Gastroesophageal sphincter (tissue), 4 donors: ENCODE data around the gene USP15. TPM values are rescaled to one million over a fixed set of nuclear protein-coding genes. Genes with fewer than 3 reads are reported as not detected.

Source experiments
- ATAC-seq: fragments of 150-250 bp; one replicate; pipeline ENCODE4 v1.9.1; 2016; ENCODE audit warnings: mild to moderate bottlenecking, moderate library complexity
- H3K27ac ChIP-seq, 4 donors: fragments of 200-600 bp; sonication (generic) in 3 of 4; 1 replicate in 3 of 4; 2 replicates in 1 of 4; pipeline ENCODE4 v1.5.1; 2016 to 2019
- H3K27me3 ChIP-seq: fragments of 200-600 bp; sonication (generic); one replicate; pipeline ENCODE4 v1.5.1; 2019
- H3K36me3 ChIP-seq, 2 donors: fragments of 200-600 bp; sonication (generic); one replicate each; pipeline ENCODE4 v1.5.1; 2019; ENCODE audit warnings: control low read depth in 1 of 2
- H3K4me1 ChIP-seq, 3 donors: fragments of 200-600 bp; sonication (generic); 1 replicate in 2 of 3; 2 replicates in 1 of 3; pipeline ENCODE4 v1.5.1; 2016 to 2019; ENCODE audit warnings: control low read depth in 2 of 3
- H3K4me3 ChIP-seq, 2 donors: fragments of 200-600 bp; sonication (generic); one replicate each; pipeline ENCODE4 v1.5.1; 2019; ENCODE audit warnings: mild to moderate bottlenecking in 1 of 2, moderate library complexity in 1 of 2
- H3K9me3 ChIP-seq, 3 donors: fragments of 200-600 bp; sonication (generic); one replicate each; pipeline ENCODE4 v1.5.1; 2017 to 2019; ENCODE audit warnings: control low read depth in 2 of 3
- EP300 ChIP-seq: sonication (generic); formaldehyde crosslinking; IDR thresholded peaks from one replicate; pipeline ENCODE4 v1.6.1; 2017; ENCODE audit warnings: antibody characterized with exemption, mild to moderate bottlenecking
- POLR2A ChIP-seq, 2 donors: fragments of 450-650 bp; IDR thresholded peaks; one replicate each; pipeline ENCODE4 v1.6.1; 2017; ENCODE audit warnings: antibody characterized with exemption in 2 of 2, mild to moderate bottlenecking in 2 of 2, moderate library complexity in 1 of 2
- POLR2AphosphoS5 ChIP-seq: sonication (generic); formaldehyde crosslinking; IDR thresholded peaks from one replicate; pipeline ENCODE4 v1.6.1; 2017; ENCODE audit warnings: antibody characterized with exemption
- WGBS, 2 donors: methylation state at CpG; one replicate each; pipeline ENCODE4 v1.1.5; 2018; ENCODE audit warnings: low coverage in 1 of 2; 5-methylcytosine and 5-hydroxymethylcytosine counted together
- total RNA-seq, 4 donors: library from RNA; depleted of rRNA; stranded (reverse); fragments of >200 nt; gene quantifications; one replicate each; pipeline ENCODE4 v1.1.0, GENCODE V29; 2016
- TF ChIP-seq, protein P1 (sequence below), 4 experiments: fragments of 200-600 bp in 2 of 4; fragments of 450-650 bp in 2 of 4; sonication (generic) in 1 of 4; IDR thresholded peaks; one replicate each; pipeline ENCODE4 v1.5.1; 2017 to 2019; ENCODE audit warnings: antibody characterized with exemption in 4 of 4, mild to moderate bottlenecking in 2 of 4, moderate library complexity in 2 of 4

USP15 gene
- total RNA-seq, 4 donors from 2014 or later: 33.6 to 84.8 (median 70.0) TPM

DNA sequence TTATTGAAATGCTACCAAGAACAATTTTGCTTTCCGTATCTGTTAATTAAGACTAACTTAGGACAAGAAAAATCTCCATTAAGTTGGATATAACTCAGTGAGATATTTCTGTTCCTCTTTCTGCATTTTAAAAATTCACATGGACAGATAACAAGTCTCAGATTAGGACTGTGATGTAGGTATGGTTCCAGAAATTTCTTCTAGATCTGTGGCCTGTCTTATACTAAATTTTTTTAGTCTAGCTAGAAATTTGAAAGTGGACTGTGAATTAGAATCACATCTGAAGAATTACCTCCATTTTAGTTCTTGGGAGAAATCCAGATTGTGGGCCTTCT is 41.6 kb downstream of the USP15 start:
- Histone ChIP-seq H3K27ac (no peak overlapping the region), H3K36me3 (peaks cover 0 to 60% of the 10 kb centered on the region in 2 donors), H3K4me1 (peaks cover 0 to 22% (median 0%) of the 10 kb centered on the region in 3 donors), H3K27me3 (no peaks in the 10 kb centered on the region), H3K9me3 (peaks cover 0 to 14% (median 0%) of the 10 kb centered on the region in 3 donors), H3K4me3 (no peak overlapping the region)
- no peak for ATAC-seq
- 65 to 92% methylated on average over 1 of the region's 1 CpG for WGBS, 2 donors
- no peak for TF ChIP-seq EP300
- TF ChIP-seq, protein P1, sequence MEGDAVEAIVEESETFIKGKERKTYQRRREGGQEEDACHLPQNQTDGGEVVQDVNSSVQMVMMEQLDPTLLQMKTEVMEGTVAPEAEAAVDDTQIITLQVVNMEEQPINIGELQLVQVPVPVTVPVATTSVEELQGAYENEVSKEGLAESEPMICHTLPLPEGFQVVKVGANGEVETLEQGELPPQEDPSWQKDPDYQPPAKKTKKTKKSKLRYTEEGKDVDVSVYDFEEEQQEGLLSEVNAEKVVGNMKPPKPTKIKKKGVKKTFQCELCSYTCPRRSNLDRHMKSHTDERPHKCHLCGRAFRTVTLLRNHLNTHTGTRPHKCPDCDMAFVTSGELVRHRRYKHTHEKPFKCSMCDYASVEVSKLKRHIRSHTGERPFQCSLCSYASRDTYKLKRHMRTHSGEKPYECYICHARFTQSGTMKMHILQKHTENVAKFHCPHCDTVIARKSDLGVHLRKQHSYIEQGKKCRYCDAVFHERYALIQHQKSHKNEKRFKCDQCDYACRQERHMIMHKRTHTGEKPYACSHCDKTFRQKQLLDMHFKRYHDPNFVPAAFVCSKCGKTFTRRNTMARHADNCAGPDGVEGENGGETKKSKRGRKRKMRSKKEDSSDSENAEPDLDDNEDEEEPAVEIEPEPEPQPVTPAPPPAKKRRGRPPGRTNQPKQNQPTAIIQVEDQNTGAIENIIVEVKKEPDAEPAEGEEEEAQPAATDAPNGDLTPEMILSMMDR (IDR thresholded peaks at IDR 0.05): no peak
- no peak for TF ChIP-seq POLR2A (IDR thresholded peaks at IDR 0.05)
- no peak for TF ChIP-seq POLR2AphosphoS5

DNA sequence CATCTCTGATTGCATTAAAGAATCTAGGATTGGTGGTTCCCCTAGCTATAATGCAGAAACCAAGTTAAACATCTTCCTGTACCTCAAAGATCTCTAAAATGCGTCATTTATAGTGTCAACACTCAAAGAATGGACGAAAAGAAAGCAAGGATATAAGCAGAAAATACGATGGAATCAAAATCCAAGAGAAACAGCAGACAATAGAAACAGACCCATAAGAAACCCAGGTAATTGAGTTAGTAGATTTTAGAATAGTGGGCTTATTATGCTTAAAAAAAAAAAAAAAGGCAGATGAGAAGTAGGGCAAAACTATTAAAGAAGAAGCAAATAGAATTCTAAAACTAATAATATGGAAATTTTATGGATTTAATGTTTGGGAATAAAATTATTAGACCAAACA is 44.4 kb downstream of the USP15 start:
- Histone ChIP-seq H3K9me3 (peaks cover 0 to 10% (median 0%) of the 10 kb centered on the region in 3 donors), H3K27me3 (no peaks in the 10 kb centered on the region), H3K4me1 (peaks cover 0 to 22% (median 0%) of the 10 kb centered on the region in 3 donors), H3K36me3 (peaks cover 0 to 57% of the 10 kb centered on the region in 2 donors), H3K4me3 (no peak overlapping the region), H3K27ac (no peak overlapping the region)
- no peak for ATAC-seq
- TF ChIP-seq EP300 (no peak), POLR2A (IDR thresholded peaks at IDR 0.05) (no peak)
- WGBS, 2 donors: 95 to 100% methylated on average over 1 to 3 of the region's 3 CpGs

DNA sequence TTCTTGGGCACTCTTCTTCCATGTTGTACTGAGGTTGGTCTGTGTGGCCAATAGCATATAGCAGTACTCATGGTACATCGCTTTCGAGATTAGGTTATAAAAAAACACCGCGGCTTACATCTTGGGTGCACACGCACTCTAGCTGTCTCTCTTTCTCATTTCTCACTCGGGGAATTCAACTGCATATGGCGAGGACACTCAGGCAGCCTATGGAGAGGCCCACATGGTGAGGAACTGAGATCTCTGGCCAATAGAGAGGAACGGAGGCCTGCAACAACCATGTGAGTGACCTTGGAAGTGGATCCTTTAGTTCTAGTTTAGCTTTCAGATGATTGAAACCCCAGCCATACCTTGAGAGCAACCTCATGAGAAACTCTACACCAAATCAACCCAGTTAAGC is 45.6 kb downstream of the USP15 start:
- Histone ChIP-seq H3K36me3 (peaks cover 0 to 57% of the 10 kb centered on the region in 2 donors), H3K9me3 (peaks cover 0 to 10% (median 0%) of the 10 kb centered on the region in 3 donors), H3K4me1 (peaks cover 0 to 10% (median 0%) of the 10 kb centered on the region in 3 donors), H3K27me3 (no peaks in the 10 kb centered on the region), H3K4me3 (no peak overlapping the region), H3K27ac (no peak overlapping the region)
- TF ChIP-seq POLR2A (IDR thresholded peaks at IDR 0.05) (no peak), EP300 (no peak), POLR2AphosphoS5 (no peak)
- TF ChIP-seq, protein P1 (IDR thresholded peaks at IDR 0.05): no peak
- no peak for ATAC-seq
- 93 to 100% methylated on average over 1 to 8 of the region's 8 CpGs for WGBS, 2 donors

DNA sequence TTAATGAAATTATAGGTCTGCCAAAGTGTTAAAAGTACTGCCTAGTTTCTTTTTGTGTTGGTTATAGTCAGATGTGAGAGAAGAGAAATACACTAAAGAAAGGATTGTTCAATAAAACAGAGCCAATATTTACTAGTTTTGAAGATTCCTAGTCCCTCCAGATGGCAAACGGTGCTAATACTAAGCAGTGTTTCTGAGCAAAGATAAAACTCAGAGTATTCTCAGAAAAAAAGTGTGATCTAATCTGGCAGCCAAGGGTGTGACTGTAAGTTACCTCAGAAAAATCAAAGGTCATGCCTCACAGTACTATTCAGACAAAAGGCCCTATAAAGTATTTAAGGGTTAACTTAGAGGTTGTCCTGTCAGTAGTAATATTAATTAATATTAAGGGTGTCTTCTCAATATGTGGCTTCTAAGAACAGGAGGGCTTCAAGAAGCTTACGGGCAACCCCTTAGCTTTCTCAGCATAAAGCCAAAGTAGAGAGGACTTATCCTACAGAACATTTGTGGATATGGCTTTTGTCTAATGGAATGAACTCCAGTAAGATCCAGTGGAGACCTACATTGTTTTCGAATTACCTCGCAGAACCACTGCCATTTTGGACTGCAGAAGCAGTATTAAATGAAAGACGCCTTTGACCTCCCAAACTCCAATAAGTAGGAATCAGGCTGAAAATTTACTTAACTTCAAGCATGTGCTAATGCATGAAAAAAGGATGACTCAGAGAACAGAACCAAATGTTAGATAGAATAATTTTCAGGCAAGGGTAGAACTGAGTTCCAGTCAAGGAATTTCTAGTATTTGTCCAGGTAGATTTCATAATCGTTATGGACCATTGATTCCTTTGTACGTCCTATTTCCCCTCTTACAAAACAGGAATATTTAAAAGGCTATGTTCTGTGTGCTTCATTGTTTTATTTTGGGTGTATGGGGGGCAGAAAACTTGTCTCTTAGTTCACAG is 46.6 kb downstream of the USP15 start:
- Histone ChIP-seq H3K9me3 (peaks cover 0 to 10% (median 0%) of the 10 kb centered on the region in 3 donors), H3K4me3 (no peak overlapping the region), H3K4me1 (peaks cover 0 to 3% (median 0%) of the 10 kb centered on the region in 3 donors), H3K27ac (no peak overlapping the region), H3K27me3 (no peaks in the 10 kb centered on the region), H3K36me3 (peaks cover 0 to 57% of the 10 kb centered on the region in 2 donors)
- no peak for ATAC-seq
- TF ChIP-seq EP300 (no peak), POLR2AphosphoS5 (no peak), POLR2A (IDR thresholded peaks at IDR 0.05) (no peak)
- TF ChIP-seq, protein P1 (IDR thresholded peaks at IDR 0.05): no peak
- 94 to 97% methylated on average over 7 of the region's 7 CpGs for WGBS, 2 donors

DNA sequence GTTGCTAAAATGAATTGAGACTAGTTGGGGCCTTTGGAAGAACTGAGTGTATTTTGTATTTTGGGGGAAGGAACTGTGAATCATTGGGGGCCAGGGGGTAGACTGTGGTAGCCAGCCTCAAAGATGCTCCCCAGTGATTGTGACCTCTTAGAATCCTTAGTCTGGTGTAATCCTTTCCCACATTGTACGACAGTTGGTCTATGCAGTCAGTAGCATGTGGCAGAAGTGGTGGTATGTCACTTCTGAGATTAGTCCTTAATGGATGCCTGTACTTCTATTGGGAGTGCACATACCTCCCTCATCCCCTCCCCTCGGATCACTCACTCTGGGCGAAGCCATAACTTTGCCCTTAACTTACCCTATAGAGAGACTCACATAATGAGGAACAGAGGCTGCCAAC is 48.0 kb downstream of the USP15 start:
- TF ChIP-seq, protein P1 (IDR thresholded peaks at IDR 0.05): no peak
- no peak for TF ChIP-seq POLR2A (IDR thresholded peaks at IDR 0.05)
- TF ChIP-seq POLR2AphosphoS5: no peak
- no peak for TF ChIP-seq EP300
- no peak overlapping the region for H3K4me3 ChIP-seq
- H3K27me3 ChIP-seq: no peaks in the 10 kb centered on the region
- H3K9me3 ChIP-seq: peaks cover 0 to 10% (median 0%) of the 10 kb centered on the region in 3 donors
- H3K27ac ChIP-seq: no peak overlapping the region
- H3K36me3 ChIP-seq: peaks cover 0 to 51% of the 10 kb centered on the region in 2 donors
- no peaks in the 10 kb centered on the region for H3K4me1 ChIP-seq
- ATAC-seq: no peak
- 93% methylated on average over 3 of the region's 3 CpGs; no CpG with 5 or more reads in 1 of the 2 donors for WGBS, 2 donors
